Panc1 (cell line): ENCODE results near the gene GABRR2. TPM values are rescaled to one million over a fixed set of nuclear protein-coding genes. Genes with fewer than 3 reads are reported as not detected.
A peak's percentile ranks its signal among the peaks of the same experiment; 100 is the strongest.

Experiments used
- ATAC-seq: fragments of 200-7000 bp; cut with Tn5 transposase; 2 replicates; pipeline ENCODE4 v1.9.1; 2020; ENCODE audit warnings: mild to moderate bottlenecking, moderate library complexity
- BruUV-seq: library from RNA; stranded (reverse); fragments of 400-500 nt; replicated peaks from 2 replicates; lab custom pipeline; 2021; lab: Mats Ljungman, UMichigan
- CTCF ChIA-PET: fragments of 300-600 bp; sonication (Branson Sonifier 250); formaldehyde crosslinking; loops from one replicate; lab custom pipeline; 2022; ENCODE audit warnings: antibody characterized with exemption; lab: Charles Lee
- POLR2A ChIA-PET: fragments of 300-600 bp; sonication (Branson Sonifier 250); formaldehyde crosslinking; loops from one replicate; lab custom pipeline; 2022; ENCODE audit warnings: antibody characterized with exemption; lab: Charles Lee
- DNase-seq: peaks from one replicate; pipeline ENCODE4 v3.0.0-alpha.2; 2010; ENCODE audit warnings: low read depth, low spot score
- H3K27ac ChIP-seq: 2 replicates; pipeline ENCODE4 v1.5.1; 2011; ENCODE audit warnings: mild to moderate bottlenecking, low read length, inconsistent platforms
- H3K27me3 ChIP-seq: fragments of 200-500 bp; sonication (Bioruptor generic); 2 replicates; pipeline ENCODE4 v1.6.0; 2014; ENCODE audit warnings: low read length, inconsistent platforms; ENCODE audit not compliant: control insufficient read depth, insufficient read depth
- H3K36me3 ChIP-seq: fragments of 200-500 bp; sonication (Bioruptor generic); 2 replicates; pipeline ENCODE4 v1.5.1; 2014; ENCODE audit warnings: inconsistent platforms, mild to moderate bottlenecking, low read length, moderate library complexity; ENCODE audit not compliant: control insufficient read depth, insufficient read depth
- H3K4me1 ChIP-seq: 2 replicates; pipeline ENCODE4 v1.5.1; 2011; ENCODE audit warnings: inconsistent platforms, mild to moderate bottlenecking, low read length, moderate library complexity; ENCODE audit not compliant: control insufficient read depth, insufficient read depth
- H3K4me3 ChIP-seq, 2 experiments: 2 replicates each; pipeline ENCODE4 v1.5.1; 2011 to 2012; ENCODE audit warnings: low read depth in 2 of 2, low read length in 2 of 2, mild to moderate bottlenecking in 2 of 2, inconsistent platforms in 1 of 2, moderate library complexity in 1 of 2
- H3K9me3 ChIP-seq: fragments of 200-500 bp; sonication (Bioruptor generic); 2 replicates; pipeline ENCODE4 v1.5.1; 2014; ENCODE audit warnings: low read depth, mild to moderate bottlenecking, inconsistent platforms, low read length, moderate library complexity; ENCODE audit not compliant: control insufficient read depth, insufficient read depth
- POLR2AphosphoS5 ChIP-seq: IDR thresholded peaks from 2 replicates; pipeline ENCODE4 v1.6.1; 2012; ENCODE audit warnings: mild to moderate bottlenecking, low read depth, low read length, moderate library complexity
- REST ChIP-seq, 2 experiments: IDR thresholded peaks; 2 replicates each; pipeline ENCODE4 v1.6.1; 2011 to 2012; ENCODE audit warnings: low read depth in 2 of 2, control low read depth in 1 of 2, low read length in 1 of 2, mild to moderate bottlenecking in 1 of 2, moderate library complexity in 1 of 2; ENCODE audit not compliant: insufficient read depth in 1 of 2
- SIN3A ChIP-seq: IDR thresholded peaks from 2 replicates; pipeline ENCODE4 v1.6.1; 2012; ENCODE audit warnings: low read depth, mild to moderate bottlenecking, low read length, moderate library complexity, borderline replicate concordance; ENCODE audit not compliant: insufficient read depth
- TCF7L2 ChIP-seq: IDR thresholded peaks from 2 replicates; pipeline ENCODE4 v1.6.1; 2011; ENCODE audit warnings: mild to moderate bottlenecking, low read depth, low read length, inconsistent platforms
- in situ Hi-C: cut with HindIII; loops from 2 replicates; pipeline ENCODE4 v1.10.0; 2016; ENCODE audit warnings: low sequenced_read_pairs, low pct_unique_long_range_greater_than_20kb
- intact Hi-C: fragments of 100-400 bp; cut with micrococcal nuclease; formaldehyde crosslinking; loops from one replicate; pipeline ENCODE4 v1.10.0; 2022; ENCODE audit not compliant: unreplicated experiment
- total RNA-seq: library from RNA; stranded (reverse); gene quantifications from one replicate; pipeline ENCODE4 v1.2.1, GENCODE V29; 2021; ENCODE audit not compliant: unreplicated experiment
- TF ChIP-seq, protein P1 (sequence below): fragments of 450-650 bp; IDR thresholded peaks from 2 replicates; pipeline ENCODE4 v1.5.1; 2017; ENCODE audit warnings: mild to moderate bottlenecking

The GABRR2 gene
- total RNA-seq, 1 experiment from 2014 or later: 0.18 TPM

DNA sequence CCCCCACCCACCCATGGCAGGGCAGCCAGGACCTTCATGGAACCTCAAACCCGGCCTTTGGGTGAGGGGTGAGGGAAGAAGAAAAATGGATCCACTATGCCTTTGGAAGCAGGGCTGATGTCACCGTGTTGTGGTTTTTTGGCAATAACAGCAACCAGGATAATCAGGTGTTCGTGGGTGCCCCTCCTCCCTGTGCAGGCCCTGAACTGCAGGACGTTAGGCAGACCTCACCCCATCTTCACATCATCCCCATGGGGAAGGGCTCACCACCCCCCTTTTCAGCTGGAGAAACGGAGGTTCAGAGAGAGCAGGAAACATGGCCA, 3.6 kb downstream of the GABRR2 start:
- H3K4me1 ChIP-seq: no peaks in the 10 kb centered on the region; the same call in none of the 2 replicates
- DNase-seq (no peak), ATAC-seq (peak; percentile 80)
- TF ChIP-seq POLR2AphosphoS5: no peak
- TF ChIP-seq SIN3A: no peak
- no peak for TF ChIP-seq TCF7L2
- TF ChIP-seq, protein P1, sequence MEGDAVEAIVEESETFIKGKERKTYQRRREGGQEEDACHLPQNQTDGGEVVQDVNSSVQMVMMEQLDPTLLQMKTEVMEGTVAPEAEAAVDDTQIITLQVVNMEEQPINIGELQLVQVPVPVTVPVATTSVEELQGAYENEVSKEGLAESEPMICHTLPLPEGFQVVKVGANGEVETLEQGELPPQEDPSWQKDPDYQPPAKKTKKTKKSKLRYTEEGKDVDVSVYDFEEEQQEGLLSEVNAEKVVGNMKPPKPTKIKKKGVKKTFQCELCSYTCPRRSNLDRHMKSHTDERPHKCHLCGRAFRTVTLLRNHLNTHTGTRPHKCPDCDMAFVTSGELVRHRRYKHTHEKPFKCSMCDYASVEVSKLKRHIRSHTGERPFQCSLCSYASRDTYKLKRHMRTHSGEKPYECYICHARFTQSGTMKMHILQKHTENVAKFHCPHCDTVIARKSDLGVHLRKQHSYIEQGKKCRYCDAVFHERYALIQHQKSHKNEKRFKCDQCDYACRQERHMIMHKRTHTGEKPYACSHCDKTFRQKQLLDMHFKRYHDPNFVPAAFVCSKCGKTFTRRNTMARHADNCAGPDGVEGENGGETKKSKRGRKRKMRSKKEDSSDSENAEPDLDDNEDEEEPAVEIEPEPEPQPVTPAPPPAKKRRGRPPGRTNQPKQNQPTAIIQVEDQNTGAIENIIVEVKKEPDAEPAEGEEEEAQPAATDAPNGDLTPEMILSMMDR: no peak
- TF ChIP-seq REST (IDR thresholded peaks at IDR 0.05; ENCODE audit: insufficient read depth in 1 of 2, low read depth in 2 of 2, low read length in 1 of 2): no peak
- POLR2A ChIA-PET: no interaction called here
- no peaks in the 10 kb centered on the region for H3K9me3 ChIP-seq
- in situ Hi-C loops: no loop called here
- intact Hi-C loops: loop anchor here (5.0 kb wide), 1 partner anchor 56 kb away; no protein-coding TSS in a partner anchor
- CTCF ChIA-PET: no interaction called here
- H3K27me3 ChIP-seq: no peaks in the 10 kb centered on the region
- BruUV-seq: no TSS peak
- H3K36me3 ChIP-seq: no peaks in the 10 kb centered on the region
- no peak overlapping the region for H3K4me3 ChIP-seq
- no peak overlapping the region for H3K27ac ChIP-seq

DNA sequence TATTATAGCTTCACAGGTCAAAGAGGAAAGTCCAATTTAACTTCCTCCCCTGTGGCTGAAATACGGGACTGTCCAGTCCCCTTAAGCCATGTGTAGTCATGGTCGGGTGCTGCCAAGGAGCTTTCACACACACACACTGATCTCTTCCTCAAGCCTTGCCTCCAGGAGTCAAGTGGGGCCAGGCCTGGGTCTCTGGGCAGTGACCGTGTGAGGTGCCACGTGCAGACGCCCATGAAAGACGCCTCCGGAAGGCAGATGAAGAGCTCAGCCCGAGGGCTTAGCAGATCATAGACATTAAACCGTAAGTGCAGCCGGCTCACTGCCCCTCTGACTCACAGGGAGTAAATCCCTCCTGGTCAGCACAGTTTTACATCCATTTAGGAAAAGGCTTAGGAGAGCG, 4.2 kb downstream of the GABRR2 start:
- no peak for TF ChIP-seq REST (IDR thresholded peaks at IDR 0.05; ENCODE audit: insufficient read depth in 1 of 2, low read depth in 2 of 2, low read length in 1 of 2)
- ATAC-seq: no peak
- no TSS peak for BruUV-seq
- CTCF ChIA-PET: no interaction called here
- Histone ChIP-seq H3K4me1 (no peaks in the 10 kb centered on the region; the same call in none of the 2 replicates), H3K27ac (no peak overlapping the region), H3K9me3 (no peaks in the 10 kb centered on the region), H3K4me3 (no peak overlapping the region), H3K27me3 (no peaks in the 10 kb centered on the region), H3K36me3 (no peaks in the 10 kb centered on the region)
- intact Hi-C loops: loop anchor here (5.0 kb wide), 1 partner anchor 56 kb away; no protein-coding TSS in a partner anchor
- in situ Hi-C loops: no loop called here
- POLR2A ChIA-PET: interaction anchor here (0.5 kb wide), 1 partner anchor 309 kb away, joined by 3 read pairs; no protein-coding TSS in a partner anchor
- DNase-seq: no peak
